GM12878 (cell line): ENCODE data around the gene MCM6. TPM values are rescaled to one million over a fixed set of nuclear protein-coding genes. Genes with fewer than 3 reads are reported as not detected.

Experiments used
- ATF7 ChIP-seq: fragments of 450-650 bp; IDR thresholded peaks from 2 replicates; pipeline ENCODE4 v1.6.1; 2016; ENCODE audit warnings: low read depth, mild to moderate bottlenecking
- KDM1A ChIP-seq: fragments of 200-600 bp; sonication (generic); IDR thresholded peaks from 2 replicates; pipeline ENCODE4 v1.6.1; 2016; ENCODE audit warnings: borderline replicate concordance
- MYC ChIP-seq: IDR thresholded peaks from 2 replicates; pipeline ENCODE4 v1.6.1; 2011; ENCODE audit warnings: mild to moderate bottlenecking, low read length, moderate library complexity, inconsistent platforms; ENCODE audit not compliant: insufficient read depth, insufficient replicate concordance, insufficient read length, severe bottlenecking
- NR2C1 ChIP-seq: fragments of 450-650 bp; IDR thresholded peaks from 2 replicates; pipeline ENCODE4 v1.6.1; 2017; ENCODE audit warnings: antibody characterized with exemption, mild to moderate bottlenecking, moderate library complexity
- STAT3 ChIP-seq: IDR thresholded peaks from 2 replicates; pipeline ENCODE4 v1.6.1; 2011; ENCODE audit warnings: low read depth, low read length, improper control_type of control experiment
- TBL1XR1 ChIP-seq: IDR thresholded peaks from 2 replicates; pipeline ENCODE4 v1.6.1; 2012; ENCODE audit warnings: low read depth, low read length, improper control_type of control experiment
- ZBTB11 ChIP-seq: fragments of 450-650 bp; formaldehyde crosslinking; IDR thresholded peaks from 2 replicates; pipeline ENCODE4 v1.5.0; 2022; ENCODE audit warnings: mild to moderate bottlenecking, missing genetic modification characterization
- ZNF274 ChIP-seq: IDR thresholded peaks from one replicate; pipeline ENCODE4 v1.8.0; 2011; ENCODE audit not compliant: insufficient read length, insufficient read depth
- polyA plus RNA-seq, 11 experiments: library from polyadenylated mRNA; depleted of rRNA in 4 of 11; unstranded in 6 of 11; stranded (reverse) in 5 of 11; fragments of >200 nt; fragmentation: Nextera tagmentation in 4 of 11; fragmentation: Illumina TruSeq in 1 of 11; extraction: Ambion mirVana in 4 of 11; extraction: Trizol in 1 of 11; gene quantifications; 1 replicate in 1 of 11; 2 replicates in 10 of 11; pipeline versions ENCODE4 v1.2.1 to v1.2.3, GENCODE V29; 2011 to 2016; ENCODE audit warnings: inconsistent platforms in 2 of 11, missing spikeins in 2 of 11, low read depth in 1 of 11
- total RNA-seq, 4 experiments: library from RNA; depleted of rRNA in 3 of 4; stranded (reverse); fragments of >200 nt in 3 of 4; fragmentation: Illumina TruSeq in 1 of 4; extraction: Trizol in 1 of 4; gene quantifications; 2 replicates each; pipeline versions ENCODE4 v1.2.1 to v1.2.3, GENCODE V29; 2013 to 2021
- TF ChIP-seq, protein P1 (sequence below): fragments of 450-650 bp; IDR thresholded peaks from 2 replicates; pipeline ENCODE4 v1.6.1; 2017; ENCODE audit warnings: mild to moderate bottlenecking, moderate library complexity
- TF ChIP-seq, protein P2 (sequence below): IDR thresholded peaks from 2 replicates; pipeline ENCODE4 v1.6.1; 2011; ENCODE audit warnings: low read depth, mild to moderate bottlenecking, low read length, moderate library complexity, borderline replicate concordance; ENCODE audit errors: extremely low read depth

MCM6 gene
- total and polyA plus RNA-seq, 10 of the 15 experiments (the other 5 are each of a cell fraction or from before 2014, with no cell fraction given), result 37.4 to 118 (median 82.2) TPM

DNA sequence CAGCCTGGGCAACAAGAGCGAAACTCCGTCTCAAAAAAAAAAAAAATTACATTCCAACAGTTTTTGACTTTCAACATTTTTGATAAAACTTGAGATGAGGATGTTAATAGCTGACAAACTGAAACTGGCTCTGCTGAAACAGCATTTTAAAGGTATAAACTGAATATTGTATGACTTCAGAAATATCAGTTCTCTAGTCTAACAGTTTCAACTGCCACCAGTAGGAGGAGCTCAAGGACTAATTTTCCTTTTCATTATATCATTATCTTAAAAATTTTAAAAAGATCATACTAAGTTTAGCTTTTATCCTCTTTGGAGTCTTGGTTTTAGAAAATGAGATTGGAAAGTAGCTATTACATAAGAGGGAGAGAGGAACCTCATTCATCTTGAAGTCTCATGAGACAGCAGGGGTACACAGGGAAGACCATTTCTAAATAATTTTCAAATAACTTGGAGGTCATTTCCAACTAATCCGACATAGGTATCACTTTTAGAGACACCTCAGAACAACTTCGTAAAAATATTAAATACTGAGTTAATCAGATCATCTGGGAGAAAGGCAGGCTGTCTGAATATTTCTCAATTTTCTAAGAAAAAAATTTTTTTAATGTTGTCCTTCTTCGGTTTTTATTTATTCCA, 37.6 kb upstream of the MCM6 start (continued):
- TF ChIP-seq, protein P1, sequence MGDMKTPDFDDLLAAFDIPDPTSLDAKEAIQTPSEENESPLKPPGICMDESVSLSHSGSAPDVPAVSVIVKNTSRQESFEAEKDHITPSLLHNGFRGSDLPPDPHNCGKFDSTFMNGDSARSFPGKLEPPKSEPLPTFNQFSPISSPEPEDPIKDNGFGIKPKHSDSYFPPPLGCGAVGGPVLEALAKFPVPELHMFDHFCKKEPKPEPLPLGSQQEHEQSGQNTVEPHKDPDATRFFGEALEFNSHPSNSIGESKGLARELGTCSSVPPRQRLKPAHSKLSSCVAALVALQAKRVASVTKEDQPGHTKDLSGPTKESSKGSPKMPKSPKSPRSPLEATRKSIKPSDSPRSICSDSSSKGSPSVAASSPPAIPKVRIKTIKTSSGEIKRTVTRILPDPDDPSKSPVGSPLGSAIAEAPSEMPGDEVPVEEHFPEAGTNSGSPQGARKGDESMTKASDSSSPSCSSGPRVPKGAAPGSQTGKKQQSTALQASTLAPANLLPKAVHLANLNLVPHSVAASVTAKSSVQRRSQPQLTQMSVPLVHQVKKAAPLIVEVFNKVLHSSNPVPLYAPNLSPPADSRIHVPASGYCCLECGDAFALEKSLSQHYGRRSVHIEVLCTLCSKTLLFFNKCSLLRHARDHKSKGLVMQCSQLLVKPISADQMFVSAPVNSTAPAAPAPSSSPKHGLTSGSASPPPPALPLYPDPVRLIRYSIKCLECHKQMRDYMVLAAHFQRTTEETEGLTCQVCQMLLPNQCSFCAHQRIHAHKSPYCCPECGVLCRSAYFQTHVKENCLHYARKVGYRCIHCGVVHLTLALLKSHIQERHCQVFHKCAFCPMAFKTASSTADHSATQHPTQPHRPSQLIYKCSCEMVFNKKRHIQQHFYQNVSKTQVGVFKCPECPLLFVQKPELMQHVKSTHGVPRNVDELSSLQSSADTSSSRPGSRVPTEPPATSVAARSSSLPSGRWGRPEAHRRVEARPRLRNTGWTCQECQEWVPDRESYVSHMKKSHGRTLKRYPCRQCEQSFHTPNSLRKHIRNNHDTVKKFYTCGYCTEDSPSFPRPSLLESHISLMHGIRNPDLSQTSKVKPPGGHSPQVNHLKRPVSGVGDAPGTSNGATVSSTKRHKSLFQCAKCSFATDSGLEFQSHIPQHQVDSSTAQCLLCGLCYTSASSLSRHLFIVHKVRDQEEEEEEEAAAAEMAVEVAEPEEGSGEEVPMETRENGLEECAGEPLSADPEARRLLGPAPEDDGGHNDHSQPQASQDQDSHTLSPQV, result peak; percentile 55; the same call in 1 of the 2 replicates
- TF ChIP-seq STAT3, result no peak
- no peak for TF ChIP-seq ZNF274
- TF ChIP-seq KDM1A, result no peak
- TF ChIP-seq ZBTB11, result no peak
- no peak for TF ChIP-seq ATF7
- no peak for TF ChIP-seq NR2C1
- TF ChIP-seq, protein P2, sequence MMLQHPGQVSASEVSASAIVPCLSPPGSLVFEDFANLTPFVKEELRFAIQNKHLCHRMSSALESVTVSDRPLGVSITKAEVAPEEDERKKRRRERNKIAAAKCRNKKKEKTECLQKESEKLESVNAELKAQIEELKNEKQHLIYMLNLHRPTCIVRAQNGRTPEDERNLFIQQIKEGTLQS, result no peak
- TF ChIP-seq MYC, result no peak
- TF ChIP-seq TBL1XR1, result no peak
